ENCODE measurements around the gene NAP1L2.
"Not testable (repeated sequence)": the region's sequence is repeated elsewhere in the genome, so short reads cannot be mapped to it uniquely, and the experiment has no call there.

NAP1L2 gene

GRCh38 chrX:73182502-73183114, 32.0 kb downstream of the NAP1L2 start:
- Histone ChIP-seq H3K4me2 (ENCODE audit: low read depth, low read length, poor library complexity, severe bottlenecking) (no peak overlapping the region), H3K27me3 (ENCODE audit: low read length) (no peaks in the 10 kb centered on the region), H3F3A (ENCODE audit: insufficient read depth) (no peaks in the 10 kb centered on the region), H3K9me3 (ENCODE audit: insufficient read depth, low read length) (no peaks in the 10 kb centered on the region), H3K27ac (ENCODE audit: low read depth, low read length) (no peak overlapping the region), H3K79me2 (ENCODE audit: insufficient read depth, low read length) (no peaks in the 10 kb centered on the region), H3K9me2 (replicated peaks; ENCODE audit: insufficient read depth, low read length) (no peaks in the 10 kb centered on the region), H2AFZ (ENCODE audit: low read depth, low read length, severe bottlenecking) (no peak overlapping the region), H3K4me3 (ENCODE audit: insufficient read depth, low read length, poor library complexity, severe bottlenecking) (no peak overlapping the region), H3K9ac (ENCODE audit: low read length) (no peak overlapping the region), H3K36me3 (ENCODE audit: low read length) (no peaks in the 10 kb centered on the region), H4K20me1 (ENCODE audit: low read depth, low read length) (no peaks in the 10 kb centered on the region)
- TF ChIP-seq CTCF (IDR thresholded peaks at IDR 0.05; ENCODE audit: insufficient read depth, low read length, poor library complexity, severe bottlenecking) (no peak), EZH2phosphoT487 (conservative IDR thresholded peaks at IDR 0.05; ENCODE audit: low read length) (no peak)

GRCh38 chrX:73168945-73169344, 45.7 kb downstream of the NAP1L2 start:
- not testable (repeated sequence) for H3K27me3 ChIP-seq (ENCODE audit: low read length); H3K9me2 ChIP-seq (replicated peaks; ENCODE audit: insufficient read depth, low read length); H4K20me1 ChIP-seq (ENCODE audit: low read depth, low read length)

More at GRCh38 chrX:73168945-73169344, 45.7 kb downstream of the NAP1L2 start:
- not testable (repeated sequence) for H3K79me2 ChIP-seq (ENCODE audit: insufficient read depth, low read length); H3K4me2 ChIP-seq (ENCODE audit: low read depth, low read length, poor library complexity, severe bottlenecking); H2AFZ ChIP-seq (ENCODE audit: low read depth, low read length, severe bottlenecking); H3K27ac ChIP-seq (ENCODE audit: low read depth, low read length); H3F3A ChIP-seq (ENCODE audit: insufficient read depth); H3K9me3 ChIP-seq (ENCODE audit: insufficient read depth, low read length); H3K36me3 ChIP-seq (ENCODE audit: low read length); H3K4me3 ChIP-seq (ENCODE audit: insufficient read depth, low read length, poor library complexity, severe bottlenecking); H3K9ac ChIP-seq (ENCODE audit: low read length)
